Umbilical cord (tissue), 2 donors: Measurements from ENCODE around the gene KIAA1191. TPM values are rescaled to one million over a fixed set of nuclear protein-coding genes. Genes with fewer than 3 reads are reported as not detected.
A peak's percentile ranks its signal among the peaks of the same experiment; 100 is the strongest.
"Not testable (repeated sequence)": the region's sequence is repeated elsewhere in the genome, so short reads cannot be mapped to it uniquely, and the experiment has no call there.

Experiments
- DNase-seq: peaks from one replicate; pipeline ENCODE4 v3.0.0-alpha.2; 2015; ENCODE audit warnings: low spot score
- total RNA-seq: library from RNA; depleted of rRNA; stranded (reverse); fragments of >200 nt; gene quantifications from one replicate; pipeline ENCODE4 v1.2.3, GENCODE V29; 2014; ENCODE audit warnings: low replicate concordance; ENCODE audit not compliant: insufficient read depth

Gene KIAA1191
- 35.6 TPM for total RNA-seq

GRCh38 chr5:176361437-176362232 lies at the start of gene KIAA1191:
Gene KIAA1191 (minus strand): TSS chr5:176361764. CDS start chr5:176359508, 2,256 bp downstream.
- peak; percentile 96 for DNase-seq

GRCh38 chr5:176410486-176411180 lies 49.1 kb upstream of the KIAA1191 start:
- no peak for DNase-seq

- DNase-seq = no peak
These were observed 48.2 kb upstream of the KIAA1191 start for GRCh38 chr5:176409765-176410164.

- DNase-seq = no peak
These were observed 47.0 kb upstream of the KIAA1191 start for GRCh38 chr5:176408590-176408989.

GRCh38 chr5:176408252-176408573 lies 46.6 kb upstream of the KIAA1191 start:
- DNase-seq = not testable (repeated sequence)

GRCh38 chr5:176407456-176408251 lies 46.1 kb upstream of the KIAA1191 start:
- peak; percentile 44 for DNase-seq

- no peak for DNase-seq
These were observed 45.0 kb upstream of the KIAA1191 start for GRCh38 chr5:176406436-176407052.

GRCh38 chr5:176405656-176406435 lies 44.3 kb upstream of the KIAA1191 start:
- no peak for DNase-seq

GRCh38 chr5:176401281-176402205 lies 40.0 kb upstream of the KIAA1191 start:
- DNase-seq = no peak

GRCh38 chr5:176400382-176401156 lies 39.0 kb upstream of the KIAA1191 start:
- no peak for DNase-seq

- DNase-seq = no peak
These were observed 36.3 kb upstream of the KIAA1191 start for GRCh38 chr5:176397736-176398420.

- peak; percentile 89 for DNase-seq
These were observed 34.8 kb upstream of the KIAA1191 start for GRCh38 chr5:176396330-176396729.

- DNase-seq = peak; percentile 89
These were observed 33.5 kb upstream of the KIAA1191 start for GRCh38 chr5:176394881-176395675.

- no peak for DNase-seq
These were observed 32.5 kb upstream of the KIAA1191 start for GRCh38 chr5:176394096-176394495.

GRCh38 chr5:176392526-176392925 lies 31.0 kb upstream of the KIAA1191 start:
- no peak for DNase-seq

- no peak for DNase-seq
These were observed 30.4 kb upstream of the KIAA1191 start for GRCh38 chr5:176391999-176392398.

GRCh38 chr5:176391479-176391878 lies 29.9 kb upstream of the KIAA1191 start:
- no peak for DNase-seq
